ENCODE data around the gene CLGN. TPM values are rescaled to one million over a fixed set of nuclear protein-coding genes. Genes with fewer than 3 reads are reported as not detected.

CLGN gene
- total and polyA plus RNA-seq, 2 of the 4 experiments (the other 2 are of a cell fraction): 0.36 to 0.75 TPM

DNA sequence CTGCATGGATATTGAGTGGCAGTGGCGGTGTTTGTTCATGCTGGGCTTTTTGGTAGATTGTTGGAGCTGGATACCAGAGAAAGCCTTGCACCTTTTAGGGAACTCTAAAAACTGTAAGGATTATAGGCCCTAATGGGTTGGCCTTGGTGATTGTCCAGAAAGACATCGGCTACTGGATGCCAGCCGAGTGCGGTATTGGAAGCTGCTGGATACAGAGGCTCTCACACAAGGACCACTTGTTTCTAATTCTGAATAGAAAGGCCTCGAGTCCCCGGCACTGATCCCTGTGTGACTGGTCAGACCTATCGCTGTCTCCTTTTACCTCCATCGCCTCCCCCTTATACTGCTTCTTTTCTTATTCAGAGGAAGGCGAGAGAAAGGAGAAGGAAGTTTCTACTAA is 81.3 kb downstream of the CLGN start:
- no peak overlapping the region for H2AK5ac ChIP-seq (ENCODE audit: low read depth, low read length)
- ATAC-seq (ENCODE audit: low read depth): no peak
- no peak overlapping the region for H3K23ac ChIP-seq (ENCODE audit: low read depth, low read length)
- no peak overlapping the region for H2BK15ac ChIP-seq (ENCODE audit: low read depth, low read length)
- CTCF ChIA-PET: no interaction called here
- in situ Hi-C loops (cut with MboI; ENCODE audit: low sequenced_read_pairs) (no loop called here), intact Hi-C loops (cut with micrococcal nuclease) (no loop called here), dilution Hi-C loops (cut with HindIII; ENCODE audit: low sequenced_read_pairs, unreplicated experiment) (no loop called here)
- H3K9me3 ChIP-seq (ENCODE audit: control insufficient read depth, insufficient read depth, low read length): no peaks in the 10 kb centered on the region
- H3K79me1 ChIP-seq (ENCODE audit: low read depth in 1 of 2, low read length in 2 of 2): no peaks in the 10 kb centered on the region
- no peak for DNase-seq
- H3K27ac ChIP-seq (ENCODE audit: insufficient read depth, low read length): no peak overlapping the region
- peaks cover 31% of the 10 kb centered on the region for H3K27me3 ChIP-seq (ENCODE audit: control insufficient read depth, insufficient read depth, low read length)
- H2AK9ac ChIP-seq (replicated peaks; ENCODE audit: low read depth, low read length, poor library complexity): no peak overlapping the region
- WGBS, 2 experiments (ENCODE audit: extremely low coverage in 2 of 2, insufficient read length in 1 of 2): no CpG with 5 or more reads among the region's 9 CpGs
- no peaks in the 10 kb centered on the region for H4K20me1 ChIP-seq (ENCODE audit: insufficient read depth, low read length)
- no peak overlapping the region for H2BK5ac ChIP-seq (ENCODE audit: low read depth, low read length, poor library complexity, severe bottlenecking)
- POLR2A ChIA-PET (ENCODE audit: unreplicated experiment): no interaction called here
- no peaks in the 10 kb centered on the region for H3K4me1 ChIP-seq (ENCODE audit: control insufficient read depth, insufficient read depth, low read length)
- H2AFZ ChIP-seq (replicated peaks; ENCODE audit: low read length, poor library complexity): no peak overlapping the region
- H3K4me3 ChIP-seq (ENCODE audit: insufficient read depth, low read depth, low read length): no peak overlapping the region
- no TSS peak for BruUV-seq (replicated peaks)
- no peak overlapping the region for H4K5ac ChIP-seq (ENCODE audit: low read depth, low read length)
- H2BK20ac ChIP-seq (ENCODE audit: low read depth, low read length): no peak overlapping the region
- no peak overlapping the region for H3K56ac ChIP-seq (ENCODE audit: extremely low read depth, insufficient read depth, low read length)
- no peak overlapping the region for H3K9ac ChIP-seq (ENCODE audit: low read depth, low read length)
- no peaks in the 10 kb centered on the region for H3K9me1 ChIP-seq (ENCODE audit: insufficient read depth, low read length)
- TF ChIP-seq MXI1 (IDR thresholded peaks at IDR 0.05; ENCODE audit: borderline replicate concordance, low read depth, low read length) (no peak), SMC3 (IDR thresholded peaks at IDR 0.05; ENCODE audit: low read depth, low read length) (no peak)
- no peak overlapping the region for H3K4me2 ChIP-seq (ENCODE audit: low read depth, low read length)
- no peak overlapping the region for H2BK120ac ChIP-seq (ENCODE audit: low read depth, low read length)
- no peak overlapping the region for H3K18ac ChIP-seq (ENCODE audit: low read depth, low read length)
- no peak overlapping the region for H3K4ac ChIP-seq (ENCODE audit: low read depth, low read length)
- H4K8ac ChIP-seq (ENCODE audit: low read depth in 2 of 2, low read length in 2 of 2): no peak overlapping the region
- no peak overlapping the region for H4K91ac ChIP-seq (ENCODE audit: insufficient read depth, low read depth, low read length)
- H3K36me3 ChIP-seq (ENCODE audit: control insufficient read depth, insufficient read depth, low read length): no peaks in the 10 kb centered on the region
- H3K14ac ChIP-seq (replicated peaks; ENCODE audit: low read depth, low read length): no peak overlapping the region

Measured in IMR-90 (cell line).